Activated CD4-positive, alpha-beta T cell treated with anti-CD3 and anti-CD28 coated beads for 4 hours (primary cell): ENCODE data around the gene TBC1D16.
"Not testable (repeated sequence)": the region's sequence is repeated elsewhere in the genome, so short reads cannot be mapped to it uniquely, and the experiment has no call there.

ENCODE experiments used
- DNase-seq, 2 donors: peaks; one replicate each; pipeline ENCODE4 v3.0.0-alpha.2; 2020

The TBC1D16 gene

GRCh38 chr17:80051681-80052080, 16.0 kb upstream of the TBC1D16 start:
- no peak for DNase-seq

GRCh38 chr17:80050706-80051105, 15.0 kb upstream of the TBC1D16 start:
- DNase-seq: no peak

- DNase-seq: no peak
Measured at GRCh38 chr17:80049986-80050385, 14.3 kb upstream of the TBC1D16 start.

- no peak for DNase-seq
Measured at GRCh38 chr17:80047176-80047575, 11.5 kb upstream of the TBC1D16 start.

- DNase-seq: not testable (repeated sequence)
Measured at GRCh38 chr17:80046709-80047108, 11.0 kb upstream of the TBC1D16 start.

- DNase-seq: no peak
Measured at GRCh38 chr17:80045703-80046102, 10.0 kb upstream of the TBC1D16 start.

- no peak for DNase-seq
Measured at GRCh38 chr17:80043963-80044362, 8.3 kb upstream of the TBC1D16 start.

GRCh38 chr17:80036715-80037477, 1.2 kb upstream of the TBC1D16 start:
- DNase-seq: peak; percentile 12 to 31

- DNase-seq: peak; percentile 61 to 74
Measured at GRCh38 chr17:80035937-80036714, 454 bp upstream of the TBC1D16 start, which contains the start of gene CCDC40. CCDC40 (plus strand) TSS chr17:80036642; CDS start chr17:80036663, 21 bp downstream.

- peak; percentile 23 to 38 for DNase-seq
Measured at GRCh38 chr17:80034791-80035686, 633 bp downstream of the TBC1D16 start.

GRCh38 chr17:80033840-80034239, 1.8 kb downstream of the TBC1D16 start:
- DNase-seq: no peak

- DNase-seq: no peak
Measured at GRCh38 chr17:80032614-80033171, 3.0 kb downstream of the TBC1D16 start.

GRCh38 chr17:80031691-80032430, 3.8 kb downstream of the TBC1D16 start:
- DNase-seq: no peak

GRCh38 chr17:80030730-80031410, 4.8 kb downstream of the TBC1D16 start:
- DNase-seq: no peak

- DNase-seq: no peak
Measured at GRCh38 chr17:80029258-80029974, 6.3 kb downstream of the TBC1D16 start.

GRCh38 chr17:80028030-80028429, 7.6 kb downstream of the TBC1D16 start:
- DNase-seq: no peak

GRCh38 chr17:80027043-80027435, 8.6 kb downstream of the TBC1D16 start:
- no peak for DNase-seq

- no peak for DNase-seq
Measured at GRCh38 chr17:80026359-80027042, 9.2 kb downstream of the TBC1D16 start.

GRCh38 chr17:80025796-80026195, 9.9 kb downstream of the TBC1D16 start:
- DNase-seq: no peak

GRCh38 chr17:80025140-80025539, 10.5 kb downstream of the TBC1D16 start:
- no peak for DNase-seq
